Pancreas (tissue), 10 donors: ENCODE measurements around the gene RGS8. TPM values are rescaled to one million over a fixed set of nuclear protein-coding genes. Genes with fewer than 3 reads are reported as not detected.

Experiments
- ATAC-seq, 4 donors: fragments of 200-7000 bp; cut with Tn5 transposase; one replicate each; pipeline versions ENCODE4 v1.8.0 to v1.9.1; 2020; ENCODE audit warnings: mild to moderate bottlenecking in 4 of 4, moderate library complexity in 4 of 4
- DNase-seq, 6 donors: peaks; one replicate each; pipeline ENCODE4 v3.0.0-alpha.2; 2020
- FAIRE-seq: peaks from 2 replicates; lab custom pipeline; 2012; peaks lifted over from hg19 to GRCh38; lab: Jason Lieb, UNC
- H3K27ac ChIP-seq, 4 donors: fragments of 200-600 bp; sonication (generic); 1 replicate in 3 of 4; 2 replicates in 1 of 4; pipeline versions ENCODE4 v1.5.0 to v1.8.0; 2020
- H3K27me3 ChIP-seq, 4 donors: fragments of 200-600 bp; one replicate each; pipeline ENCODE4 v1.8.0; 2021
- H3K36me3 ChIP-seq, 3 donors: fragments of 200-600 bp; sonication (generic) in 1 of 3; one replicate each; pipeline versions ENCODE4 v1.5.0 to v1.8.0; 2020 to 2021
- H3K4me1 ChIP-seq, 3 donors: fragments of 200-600 bp; one replicate each; pipeline ENCODE4 v1.8.0; 2021
- H3K4me3 ChIP-seq, 4 donors: fragments of 200-600 bp; sonication (generic) in 2 of 4; one replicate each; pipeline versions ENCODE4 v1.5.0 to v1.8.0; 2020 to 2021
- H3K9me3 ChIP-seq, 4 donors: fragments of 200-600 bp; one replicate each; pipeline ENCODE4 v1.8.0; 2021
- WGBS, 2 donors: extraction: QIAGEN DNeasy Blood & Tissue Kit; methylation state at CpG; one replicate each; pipeline ENCODE4 v1.1.7; 2013; 5-methylcytosine and 5-hydroxymethylcytosine counted together
- intact Hi-C, 3 donors: fragments of 100-400 bp; cut with DNase I; formaldehyde crosslinking; loops; one replicate each; pipeline versions ENCODE4 v1.11.1 to v1.14.2; 2022
- polyA plus RNA-seq, 2 donors: library from polyadenylated mRNA; stranded (reverse); fragments of 200-250 nt; gene quantifications; one replicate each; pipeline ENCODE4 v1.2.3, GENCODE V29; 2013
- total RNA-seq, 6 donors: library from RNA; stranded (reverse); fragmentation: NEBNext Ultra II Directional in 4 of 6; extraction: Animal tissue kit (Norgen Biotek cat#: 25700) in 4 of 6; gene quantifications; one replicate each; pipeline versions ENCODE4 v1.2.1 to v1.2.4, GENCODE V29; 2021 to 2023
- TF ChIP-seq, protein P1 (sequence below), 4 donors: fragments of 200-600 bp; sonication (generic) in 3 of 4; IDR thresholded peaks; one replicate each; pipeline versions ENCODE4 v1.5.0 to v1.8.0; 2021; ENCODE audit warnings: antibody characterized with exemption in 4 of 4
- donor health status: healthy with polysubstance abuse.
- donor health status: DM: no; HTN: no; CAD: no; lungs with moderate emphysema.
- donor health status: DM: no; HTN: no; CAD: no.
- donor health status: control.
- donor health status: control.
- donor health status: Bipolar disorder and iron deficiency.
- donor health status: DM: yes; HTN: yes; CAD: no.
- donor health status: DM: no; HTN: no; CAD: no.
- donor health status: DM: no; HTN: no; CAD: no.
- donor health status: DM: yes; HTN: yes; CAD: no.

Gene RGS8
- total and polyA plus RNA-seq, 8 donors, result 0.02 TPM; not detected in 7

DNA sequence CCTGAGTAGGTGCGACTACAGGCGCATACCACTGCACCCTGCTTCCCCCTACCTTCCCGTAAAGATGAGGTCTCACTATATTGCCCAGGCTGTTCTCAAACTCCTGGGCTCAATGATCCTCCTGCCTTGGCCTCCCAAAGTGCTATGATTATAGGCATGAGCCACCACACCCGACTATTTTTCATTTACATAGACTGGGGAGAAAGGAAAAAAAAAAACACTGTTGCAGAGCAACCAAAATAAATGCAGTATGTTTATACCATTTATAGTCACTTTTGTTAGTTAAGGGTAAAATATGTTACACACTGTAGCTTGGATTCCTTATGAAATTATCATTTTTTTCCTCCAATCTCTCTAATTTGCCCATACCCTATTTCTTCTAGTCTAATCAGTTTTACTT lies 35.2 kb upstream of the RGS8 start:
- Histone ChIP-seq H3K9me3 (no peaks in the 10 kb centered on the region), H3K4me3 (no peak overlapping the region), H3K4me1 (no peaks in the 10 kb centered on the region), H3K27me3 (no peaks in the 10 kb centered on the region), H3K36me3 (no peaks in the 10 kb centered on the region), H3K27ac (no peak overlapping the region)
- intact Hi-C loops, result no loop called here
- ATAC-seq, result no peak
- no peak for FAIRE-seq
- 88 to 91% methylated on average over 4 of the region's 4 CpGs for WGBS, 2 donors
- TF ChIP-seq, protein P1, sequence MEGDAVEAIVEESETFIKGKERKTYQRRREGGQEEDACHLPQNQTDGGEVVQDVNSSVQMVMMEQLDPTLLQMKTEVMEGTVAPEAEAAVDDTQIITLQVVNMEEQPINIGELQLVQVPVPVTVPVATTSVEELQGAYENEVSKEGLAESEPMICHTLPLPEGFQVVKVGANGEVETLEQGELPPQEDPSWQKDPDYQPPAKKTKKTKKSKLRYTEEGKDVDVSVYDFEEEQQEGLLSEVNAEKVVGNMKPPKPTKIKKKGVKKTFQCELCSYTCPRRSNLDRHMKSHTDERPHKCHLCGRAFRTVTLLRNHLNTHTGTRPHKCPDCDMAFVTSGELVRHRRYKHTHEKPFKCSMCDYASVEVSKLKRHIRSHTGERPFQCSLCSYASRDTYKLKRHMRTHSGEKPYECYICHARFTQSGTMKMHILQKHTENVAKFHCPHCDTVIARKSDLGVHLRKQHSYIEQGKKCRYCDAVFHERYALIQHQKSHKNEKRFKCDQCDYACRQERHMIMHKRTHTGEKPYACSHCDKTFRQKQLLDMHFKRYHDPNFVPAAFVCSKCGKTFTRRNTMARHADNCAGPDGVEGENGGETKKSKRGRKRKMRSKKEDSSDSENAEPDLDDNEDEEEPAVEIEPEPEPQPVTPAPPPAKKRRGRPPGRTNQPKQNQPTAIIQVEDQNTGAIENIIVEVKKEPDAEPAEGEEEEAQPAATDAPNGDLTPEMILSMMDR (IDR thresholded peaks at IDR 0.05), result no peak
- DNase-seq, result no peak

DNA sequence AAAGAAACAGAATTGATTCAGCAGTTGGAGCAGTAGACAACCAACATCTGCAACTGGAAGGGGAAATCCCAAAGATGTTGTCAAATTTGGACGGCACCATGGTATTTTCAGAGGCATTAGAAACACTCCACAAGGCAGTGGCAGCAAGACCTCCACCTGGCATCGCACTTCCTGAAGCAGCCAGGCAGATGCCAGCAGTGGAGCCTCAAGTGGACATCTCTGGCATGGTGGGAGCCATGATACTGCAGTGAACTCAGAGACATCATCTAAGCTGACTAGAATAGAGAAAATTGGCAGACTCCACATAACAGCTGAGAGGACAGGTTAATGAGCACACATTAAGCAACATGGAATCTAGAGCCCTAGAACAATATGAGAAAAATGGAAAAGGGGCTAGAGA lies 33.9 kb upstream of the RGS8 start:
- FAIRE-seq (no peak), ATAC-seq (no peak), DNase-seq (no peak)
- 88 to 94% methylated on average over 2 of the region's 2 CpGs for WGBS, 2 donors
- H3K36me3 ChIP-seq, result no peaks in the 10 kb centered on the region
- no peaks in the 10 kb centered on the region for H3K27me3 ChIP-seq
- TF ChIP-seq, protein P1 (IDR thresholded peaks at IDR 0.05), result no peak
- no peak overlapping the region for H3K27ac ChIP-seq
- no peaks in the 10 kb centered on the region for H3K9me3 ChIP-seq
- no peaks in the 10 kb centered on the region for H3K4me1 ChIP-seq
- intact Hi-C loops, result no loop called here
- H3K4me3 ChIP-seq, result no peak overlapping the region

DNA sequence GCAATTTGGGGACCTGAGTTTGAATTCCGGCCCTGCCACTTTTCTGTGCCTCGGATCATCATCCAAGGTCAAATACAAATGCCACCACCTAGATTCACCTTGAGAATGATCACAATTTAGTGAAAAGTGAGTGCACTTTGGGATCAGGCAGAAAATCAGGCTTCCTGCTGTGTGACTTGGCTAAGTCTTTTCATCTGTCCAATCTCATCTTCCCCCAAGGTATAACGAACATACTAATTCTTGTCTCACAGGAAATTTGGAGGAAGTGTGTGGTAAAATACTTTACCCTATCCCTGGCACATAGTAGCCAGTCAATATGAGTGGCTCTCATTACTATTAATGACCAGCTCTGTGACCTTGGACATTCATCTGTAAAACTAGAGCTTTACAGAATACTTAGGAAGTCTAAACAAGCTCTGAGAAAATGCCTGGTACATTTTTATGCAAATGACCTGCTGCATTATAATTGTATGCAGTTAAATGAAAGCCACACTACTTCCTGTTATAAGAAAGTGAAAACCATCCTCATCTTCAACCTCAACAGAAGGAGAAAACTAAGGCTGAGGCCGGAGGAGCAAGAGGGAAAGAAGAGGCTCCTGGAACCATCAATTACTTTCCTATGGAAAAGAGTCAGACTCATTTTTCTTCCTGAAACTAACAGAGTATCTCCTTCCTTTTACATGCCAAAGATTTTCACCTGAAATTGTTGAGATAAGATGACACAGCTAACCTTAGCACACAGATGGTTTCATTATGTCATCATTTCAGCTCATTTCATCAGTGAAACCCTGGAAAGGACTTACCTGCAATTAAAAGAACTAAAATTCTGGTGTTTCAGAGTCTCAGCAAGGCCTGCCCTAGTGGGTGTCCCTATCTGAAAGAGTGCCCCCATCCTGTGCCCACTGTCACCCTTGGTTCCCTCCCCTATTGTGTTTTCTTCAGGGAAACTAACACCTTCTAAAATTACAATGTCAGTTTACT lies 32.6 kb upstream of the RGS8 start:
- 68 to 73% methylated on average over 4 of the region's 4 CpGs for WGBS, 2 donors
- no peaks in the 10 kb centered on the region for H3K9me3 ChIP-seq
- intact Hi-C loops, result no loop called here
- H3K27ac ChIP-seq, result no peak overlapping the region
- TF ChIP-seq, protein P1 (IDR thresholded peaks at IDR 0.05), result no peak
- DNase-seq (no peak), FAIRE-seq (no peak), ATAC-seq (no peak)
- no peaks in the 10 kb centered on the region for H3K36me3 ChIP-seq
- no peak overlapping the region for H3K4me3 ChIP-seq
- no peaks in the 10 kb centered on the region for H3K27me3 ChIP-seq
- H3K4me1 ChIP-seq, result no peaks in the 10 kb centered on the region

DNA sequence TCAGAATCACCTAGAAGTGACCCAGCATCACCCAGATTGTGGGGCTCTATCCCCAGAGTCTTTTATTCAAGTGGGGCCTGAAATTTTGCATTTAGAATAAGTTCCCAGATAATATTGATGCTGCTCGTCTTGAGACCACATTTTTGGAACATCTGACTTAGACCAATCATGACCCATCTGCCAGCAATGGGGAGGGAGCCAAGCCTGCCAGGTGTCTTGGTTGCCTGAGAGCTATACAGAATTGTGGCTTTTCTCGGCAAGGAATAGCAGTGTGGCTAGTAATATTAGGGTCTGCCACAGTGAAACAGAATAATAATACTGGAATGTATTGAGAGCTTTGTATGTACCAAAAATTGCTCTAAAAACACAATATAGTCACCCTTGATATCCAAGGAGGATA lies 31.1 kb upstream of the RGS8 start:
- intact Hi-C loops, result no loop called here
- DNase-seq, result no peak
- no peak for ATAC-seq
- Histone ChIP-seq H3K27ac (no peak overlapping the region), H3K9me3 (no peaks in the 10 kb centered on the region), H3K4me3 (no peak overlapping the region), H3K4me1 (no peaks in the 10 kb centered on the region), H3K36me3 (no peaks in the 10 kb centered on the region), H3K27me3 (no peaks in the 10 kb centered on the region)
- WGBS, 2 donors, result 83 to 85% methylated on average over 2 of the region's 2 CpGs
- TF ChIP-seq, protein P1 (IDR thresholded peaks at IDR 0.05), result no peak
- FAIRE-seq, result no peak

DNA sequence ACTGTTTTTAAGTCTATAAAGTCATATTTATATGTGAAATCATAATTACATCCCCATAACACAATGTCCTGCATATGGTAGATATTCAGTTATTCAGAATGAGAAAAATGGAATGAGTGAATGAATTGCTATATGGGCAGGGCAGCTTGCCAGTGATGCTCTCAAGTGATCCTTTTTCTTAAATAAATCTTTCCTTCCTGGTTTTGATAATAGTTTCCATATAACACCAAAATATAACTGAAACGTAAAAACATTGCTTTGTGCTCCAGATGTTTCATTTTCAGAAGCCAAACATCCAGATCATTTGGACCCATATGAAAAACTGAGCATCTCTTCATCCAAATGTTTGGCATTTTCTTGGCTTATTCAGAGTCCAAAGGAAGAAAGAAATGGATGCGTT lies 30.2 kb upstream of the RGS8 start:
- no peak overlapping the region for H3K4me3 ChIP-seq
- FAIRE-seq (no peak), ATAC-seq (no peak), DNase-seq (no peak)
- TF ChIP-seq, protein P1 (IDR thresholded peaks at IDR 0.05), result no peak
- no peaks in the 10 kb centered on the region for H3K9me3 ChIP-seq
- no peaks in the 10 kb centered on the region for H3K36me3 ChIP-seq
- H3K27ac ChIP-seq, result no peak overlapping the region
- 78 to 88% methylated on average over 2 of the region's 2 CpGs for WGBS, 2 donors
- H3K4me1 ChIP-seq, result no peaks in the 10 kb centered on the region
- intact Hi-C loops, result no loop called here
- H3K27me3 ChIP-seq, result no peaks in the 10 kb centered on the region
